Natural killer cell (primary cell): ENCODE measurements around the gene INKA2. TPM values are rescaled to one million over a fixed set of nuclear protein-coding genes. Genes with fewer than 3 reads are reported as not detected.

Source experiments
- ATAC-seq, 3 donors: fragments of 150-1000 bp in 2 of 3; fragments of 200-7000 bp in 1 of 3; cut with Tn5 transposase; 1 replicate in 1 of 3; 2 replicates in 2 of 3; pipeline ENCODE4 v1.10.0; 2021; ENCODE audit warnings: mild to moderate bottlenecking in 2 of 3, moderate library complexity in 2 of 3
- DNase-seq, 2 donors: peaks; one replicate each; pipeline versions ENCODE4 v3.0.0 to v3.0.0-alpha.2; 2013 to 2021; ENCODE audit warnings: mixed read lengths in 1 of 2
- H3K27ac ChIP-seq: one replicate; pipeline ENCODE4 v1.5.1; 2013; ENCODE audit warnings: mild to moderate bottlenecking, low read length
- H3K27me3 ChIP-seq: one replicate; pipeline ENCODE4 v1.6.1; 2013; ENCODE audit warnings: low read length; ENCODE audit not compliant: control insufficient read depth, insufficient read depth
- H3K36me3 ChIP-seq: one replicate; pipeline ENCODE4 v1.6.1; 2013; ENCODE audit warnings: low read length; ENCODE audit not compliant: control insufficient read depth, insufficient read depth
- H3K4me1 ChIP-seq: one replicate; pipeline ENCODE4 v1.6.1; 2013; ENCODE audit warnings: low read length; ENCODE audit not compliant: control insufficient read depth, insufficient read depth
- H3K4me3 ChIP-seq: one replicate; pipeline ENCODE4 v1.5.1; 2013; ENCODE audit warnings: low read length
- H3K9me3 ChIP-seq: one replicate; pipeline ENCODE4 v1.6.1; 2013; ENCODE audit warnings: low read length; ENCODE audit not compliant: control insufficient read depth, insufficient read depth
- H3K27ac Mint-ChIP-seq, 2 donors: one replicate each; pipeline ENCODE4 v1.8.0; 2022; ENCODE audit warnings: mild to moderate bottlenecking in 2 of 2, mixed read lengths in 2 of 2, moderate library complexity in 1 of 2
- H3K27me3 Mint-ChIP-seq, 2 donors: one replicate each; pipeline ENCODE4 v1.8.0; 2022; ENCODE audit warnings: low read depth in 2 of 2, mixed read lengths in 2 of 2
- H3K36me3 Mint-ChIP-seq: one replicate; pipeline ENCODE4 v1.8.0; 2022; ENCODE audit warnings: mixed read lengths
- H3K4me1 Mint-ChIP-seq, 2 donors: one replicate each; pipeline ENCODE4 v1.8.0; 2022; ENCODE audit warnings: mixed read lengths in 2 of 2
- H3K4me3 Mint-ChIP-seq: one replicate; pipeline ENCODE4 v1.8.0; 2022; ENCODE audit warnings: mild to moderate bottlenecking, moderate library complexity, mixed read lengths
- H3K9me3 Mint-ChIP-seq, 2 donors: one replicate each; pipeline ENCODE4 v1.8.0; 2022; ENCODE audit warnings: mixed read lengths in 2 of 2
- WGBS: methylation state at CpG from one replicate; pipeline ENCODE4 v1.1.7; 2013; ENCODE audit warnings: missing lambda C conversion rate; ENCODE audit not compliant: insufficient coverage; 5-methylcytosine and 5-hydroxymethylcytosine counted together
- intact Hi-C: fragments of 100-400 bp; cut with micrococcal nuclease; formaldehyde crosslinking; loops from one replicate; pipeline ENCODE4 v1.14.2; 2022
- total RNA-seq, 4 donors: library from RNA; stranded (reverse); fragments of 120-200 nt in 1 of 4; gene quantifications; one replicate each; pipeline versions ENCODE4 v1.2.3 to v1.2.4, GENCODE V29; 2013 to 2022
- TF ChIP-seq, protein P1 (sequence below): fragments of 200-600 bp; IDR thresholded peaks from one replicate; pipeline ENCODE4 v1.8.0; 2022; ENCODE audit warnings: antibody characterized with exemption

Gene INKA2
- total RNA-seq, 3 donors from 2014 or later (not counting 1 experiment from before 2014, with no cell fraction given) = 0.48 to 2.6 (median 1.4) TPM

DNA sequence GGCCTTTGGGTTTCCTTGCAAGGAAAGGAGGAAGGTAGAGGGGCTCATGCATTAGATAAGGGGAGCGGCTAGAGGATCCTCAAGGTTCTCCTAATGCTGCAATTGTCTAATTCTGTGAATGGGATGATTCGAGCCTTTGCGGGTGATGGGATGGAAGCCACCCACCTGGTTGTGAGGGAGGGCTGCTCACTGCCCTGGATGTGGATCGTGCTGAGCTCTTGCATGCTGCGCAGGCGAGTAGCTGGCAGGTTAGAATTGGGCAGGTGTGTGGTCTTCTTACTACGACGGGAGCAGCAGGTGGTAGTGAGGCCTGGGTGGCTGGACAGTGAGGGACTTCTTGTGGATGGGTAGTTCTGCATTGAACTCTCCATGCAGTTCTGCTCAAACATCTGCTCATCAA, 37.7 kb upstream of the INKA2 start:
- Mint-ChIP-seq H3K36me3 (no peaks in the 10 kb centered on the region), H3K27ac (no peak overlapping the region), H3K4me1 (no peaks in the 10 kb centered on the region), H3K27me3 (peaks cover 0 to 10% of the 10 kb centered on the region in 2 donors), H3K9me3 (no peaks in the 10 kb centered on the region), H3K4me3 (no peak overlapping the region)
- TF ChIP-seq, protein P1, sequence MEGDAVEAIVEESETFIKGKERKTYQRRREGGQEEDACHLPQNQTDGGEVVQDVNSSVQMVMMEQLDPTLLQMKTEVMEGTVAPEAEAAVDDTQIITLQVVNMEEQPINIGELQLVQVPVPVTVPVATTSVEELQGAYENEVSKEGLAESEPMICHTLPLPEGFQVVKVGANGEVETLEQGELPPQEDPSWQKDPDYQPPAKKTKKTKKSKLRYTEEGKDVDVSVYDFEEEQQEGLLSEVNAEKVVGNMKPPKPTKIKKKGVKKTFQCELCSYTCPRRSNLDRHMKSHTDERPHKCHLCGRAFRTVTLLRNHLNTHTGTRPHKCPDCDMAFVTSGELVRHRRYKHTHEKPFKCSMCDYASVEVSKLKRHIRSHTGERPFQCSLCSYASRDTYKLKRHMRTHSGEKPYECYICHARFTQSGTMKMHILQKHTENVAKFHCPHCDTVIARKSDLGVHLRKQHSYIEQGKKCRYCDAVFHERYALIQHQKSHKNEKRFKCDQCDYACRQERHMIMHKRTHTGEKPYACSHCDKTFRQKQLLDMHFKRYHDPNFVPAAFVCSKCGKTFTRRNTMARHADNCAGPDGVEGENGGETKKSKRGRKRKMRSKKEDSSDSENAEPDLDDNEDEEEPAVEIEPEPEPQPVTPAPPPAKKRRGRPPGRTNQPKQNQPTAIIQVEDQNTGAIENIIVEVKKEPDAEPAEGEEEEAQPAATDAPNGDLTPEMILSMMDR = no peak
- Histone ChIP-seq H3K27me3 (no peaks in the 10 kb centered on the region), H3K27ac (no peak overlapping the region), H3K36me3 (no peaks in the 10 kb centered on the region), H3K4me3 (no peak overlapping the region), H3K4me1 (no peaks in the 10 kb centered on the region), H3K9me3 (no peaks in the 10 kb centered on the region)
- ATAC-seq (no peak), DNase-seq (no peak)
- intact Hi-C loops = no loop called here
- WGBS = 96% methylated on average over 8 of the region's 8 CpGs

DNA sequence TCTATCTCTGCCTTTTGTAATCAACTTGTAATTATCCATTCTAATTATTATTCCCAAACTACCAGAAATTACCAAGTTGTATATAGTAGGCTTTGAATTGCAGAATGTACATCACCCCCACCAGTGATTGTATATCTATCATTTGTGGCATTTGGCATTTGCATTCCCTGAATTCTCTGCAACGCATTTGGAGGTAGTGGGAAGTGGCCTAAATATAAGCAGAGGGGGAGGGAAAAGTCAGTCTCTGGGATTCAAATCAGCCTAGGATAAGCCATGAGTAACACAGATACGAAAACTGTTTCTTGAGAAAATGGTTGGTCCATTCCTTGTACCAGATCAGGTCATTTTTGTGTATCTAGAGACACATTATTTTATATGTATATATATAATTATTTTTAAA, 37.2 kb upstream of the INKA2 start:
- Histone ChIP-seq H3K36me3 (no peaks in the 10 kb centered on the region), H3K27me3 (no peaks in the 10 kb centered on the region), H3K4me3 (no peak overlapping the region), H3K4me1 (no peaks in the 10 kb centered on the region), H3K27ac (no peak overlapping the region), H3K9me3 (no peaks in the 10 kb centered on the region)
- intact Hi-C loops = no loop called here
- ATAC-seq = no peak
- H3K4me1 Mint-ChIP-seq = no peaks in the 10 kb centered on the region
- no peaks in the 10 kb centered on the region for H3K36me3 Mint-ChIP-seq
- H3K27me3 Mint-ChIP-seq = peaks cover 0 to 8% of the 10 kb centered on the region in 2 donors
- DNase-seq = no peak
- WGBS = 100% methylated on average over 1 of the region's 2 CpGs
- H3K4me3 Mint-ChIP-seq = no peak overlapping the region
- H3K9me3 Mint-ChIP-seq = no peaks in the 10 kb centered on the region
- TF ChIP-seq, protein P1 = no peak
- no peak overlapping the region for H3K27ac Mint-ChIP-seq

GRCh38 chr1:111775966-111776365, 36.8 kb upstream of the INKA2 start:
- Mint-ChIP-seq H3K4me1 (no peaks in the 10 kb centered on the region), H3K27me3 (peaks cover 0 to 7% of the 10 kb centered on the region in 2 donors), H3K27ac (no peak overlapping the region), H3K36me3 (no peaks in the 10 kb centered on the region), H3K4me3 (no peak overlapping the region), H3K9me3 (no peaks in the 10 kb centered on the region)
- Histone ChIP-seq H3K9me3 (no peaks in the 10 kb centered on the region), H3K4me1 (no peaks in the 10 kb centered on the region), H3K27me3 (no peaks in the 10 kb centered on the region), H3K27ac (no peak overlapping the region), H3K4me3 (no peak overlapping the region), H3K36me3 (peaks cover 1% of the 10 kb centered on the region)
- intact Hi-C loops = no loop called here
- 92% methylated on average over 7 of the region's 9 CpGs for WGBS
- ATAC-seq = no peak
- TF ChIP-seq, protein P1 = no peak
- DNase-seq = no peak

DNA sequence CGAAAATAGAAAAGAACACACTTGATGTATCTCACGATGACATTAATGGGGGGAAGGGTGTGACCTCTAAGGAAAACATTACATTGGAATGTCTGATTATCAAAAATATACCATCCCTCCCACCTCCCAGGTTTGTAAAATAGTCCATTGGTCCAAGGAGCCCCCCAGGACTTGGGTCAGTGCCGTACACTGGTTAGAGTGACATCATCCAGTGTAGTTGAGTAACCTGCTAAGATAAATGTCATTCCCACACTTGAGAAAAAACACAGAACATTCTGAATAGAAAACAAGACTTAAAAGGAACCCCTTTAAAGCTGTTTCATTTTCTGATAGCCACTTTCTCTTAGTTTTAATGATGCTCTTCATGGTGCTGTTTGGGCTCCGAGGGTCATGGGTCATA, 31.7 kb upstream of the INKA2 start:
- intact Hi-C loops = no loop called here
- Mint-ChIP-seq H3K36me3 (peaks cover 19% of the 10 kb centered on the region), H3K27ac (no peak overlapping the region), H3K4me3 (no peak overlapping the region), H3K27me3 (no peaks in the 10 kb centered on the region), H3K9me3 (no peaks in the 10 kb centered on the region), H3K4me1 (no peaks in the 10 kb centered on the region)
- H3K4me3 ChIP-seq = no peak overlapping the region
- no peaks in the 10 kb centered on the region for H3K27me3 ChIP-seq
- no peaks in the 10 kb centered on the region for H3K9me3 ChIP-seq
- H3K27ac ChIP-seq = no peak overlapping the region
- WGBS = 100% methylated on average over 3 of the region's 4 CpGs
- TF ChIP-seq, protein P1 = no peak
- DNase-seq (no peak), ATAC-seq (no peak)
- no peaks in the 10 kb centered on the region for H3K4me1 ChIP-seq
- H3K36me3 ChIP-seq = peaks cover 31% of the 10 kb centered on the region
